Smooth muscle cell of the coronary artery (primary cell): ENCODE results near the gene PFN4. TPM values are rescaled to one million over a fixed set of nuclear protein-coding genes. Genes with fewer than 3 reads are reported as not detected.

Source experiments
- total RNA-seq: library from RNA; depleted of rRNA; stranded (reverse); fragments of >200 nt; gene quantifications from 2 replicates; pipeline ENCODE4 v1.2.3, GENCODE V29; 2014; ENCODE audit warnings: low replicate concordance

Gene PFN4
- 0.60 TPM in 1 of 2 replicates, not detected in the other for total RNA-seq

GRCh38 chr2:24123195-24123921, at the start of gene PFN4, which contains the start of gene FAM228B:
Gene PFN4, minus strand, starts transcription at chr2:24123334. Its CDS starts 799 bp downstream, at chr2:24122535.
Gene FAM228B, plus strand, starts transcription at chr2:24123469. Its CDS starts 893 bp downstream, at chr2:24124362.

GRCh38 chr2:24084386-24085199, 38.5 kb downstream of the PFN4 start, which contains the start of gene TP53I3:
Gene TP53I3, minus strand, starts transcription at chr2:24084834. Its CDS starts 508 bp downstream, at chr2:24084326.

GRCh38 chr2:24075915-24076848, 47.0 kb downstream of the PFN4 start, which contains the start of gene SF3B6:
Gene SF3B6, minus strand, starts transcription at chr2:24076326. Its CDS starts 97 bp downstream, at chr2:24076229.

Other genes starting within 250 kb of the PFN4 start
- 7.5 and 8.6 TPM in 2 replicates for gene ATAD2B, start 196.2 kb downstream of the PFN4 start, total RNA-seq
- 5.0 and 9.8 TPM in 2 replicates for gene UBXN2A, start 182.9 kb downstream of the PFN4 start, total RNA-seq
- gene MFSD2B, start 113.2 kb downstream of the PFN4 start, total RNA-seq: 0.08 and 0.35 TPM in 2 replicates
- gene WDCP, start 75.9 kb downstream of the PFN4 start, total RNA-seq: 8.1 and 13.7 TPM in 2 replicates
- 5.5 and 21.6 TPM in 2 replicates for gene FKBP1B, start 73.6 kb downstream of the PFN4 start, total RNA-seq
- 89.5 and 156 TPM in 2 replicates for gene SF3B6, start 47.0 kb downstream of the PFN4 start, total RNA-seq
- 18.8 and 42.2 TPM in 2 replicates for gene TP53I3, start 38.5 kb downstream of the PFN4 start, total RNA-seq
- gene FAM228B, start 135 bp upstream of the PFN4 start, total RNA-seq: 4.4 and 5.7 TPM in 2 replicates
- gene FAM228A, start 51.7 kb upstream of the PFN4 start, total RNA-seq: 0.23 and 2.3 TPM in 2 replicates
- gene ITSN2, start 237.2 kb upstream of the PFN4 start, total RNA-seq: 19.8 and 23.6 TPM in 2 replicates